HT-29 (cell line): ENCODE data around the gene RRP15. TPM values are rescaled to one million over a fixed set of nuclear protein-coding genes. Genes with fewer than 3 reads are reported as not detected.
A peak's percentile ranks its signal among the peaks of the same experiment; 100 is the strongest.

Experiments used
- DNase-seq: peaks from one replicate; pipeline ENCODE4 v3.0.0-alpha.2; 2015; ENCODE audit warnings: low spot score
- total RNA-seq: library from RNA; depleted of rRNA; stranded (reverse); fragments of >200 nt; shearing (Covaris generic); gene quantifications from 2 replicates; pipeline ENCODE4 v1.2.3, GENCODE V29; 2014

The RRP15 gene
- total RNA-seq, 1 experiment from 2014 or later = 3.3 TPM

GRCh38 chr1:218341325-218341724, 56.2 kb downstream of the RRP15 start:
- no peak for DNase-seq

DNA sequence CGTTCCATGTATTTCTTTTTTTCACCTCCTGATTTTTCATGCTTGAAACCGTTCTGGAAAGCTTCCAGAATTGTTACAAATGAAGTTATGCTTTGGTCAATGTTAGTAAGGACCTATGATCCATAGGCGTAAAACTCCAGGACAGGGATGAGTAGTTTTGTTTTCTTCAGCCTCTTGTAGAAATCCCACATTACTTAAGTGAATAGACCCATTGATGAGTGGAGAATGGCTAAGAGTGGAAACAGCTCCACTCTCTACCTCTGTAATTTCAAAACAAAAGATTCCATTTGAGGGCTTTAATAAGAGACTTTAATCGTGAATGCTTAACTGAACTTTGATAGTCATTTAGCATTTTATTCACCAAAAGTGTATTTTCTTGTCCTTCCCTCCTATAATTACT, 57.0 kb downstream of the RRP15 start:
- no peak for DNase-seq

- peak; percentile 83 for DNase-seq
Observed at GRCh38 chr1:218344814-218345672, 60.0 kb downstream of the RRP15 start, which contains the start of gene TGFB2. TGFB2 (plus strand) TSS chr1:218345336; CDS start chr1:218346702, 1,366 bp downstream.

DNA sequence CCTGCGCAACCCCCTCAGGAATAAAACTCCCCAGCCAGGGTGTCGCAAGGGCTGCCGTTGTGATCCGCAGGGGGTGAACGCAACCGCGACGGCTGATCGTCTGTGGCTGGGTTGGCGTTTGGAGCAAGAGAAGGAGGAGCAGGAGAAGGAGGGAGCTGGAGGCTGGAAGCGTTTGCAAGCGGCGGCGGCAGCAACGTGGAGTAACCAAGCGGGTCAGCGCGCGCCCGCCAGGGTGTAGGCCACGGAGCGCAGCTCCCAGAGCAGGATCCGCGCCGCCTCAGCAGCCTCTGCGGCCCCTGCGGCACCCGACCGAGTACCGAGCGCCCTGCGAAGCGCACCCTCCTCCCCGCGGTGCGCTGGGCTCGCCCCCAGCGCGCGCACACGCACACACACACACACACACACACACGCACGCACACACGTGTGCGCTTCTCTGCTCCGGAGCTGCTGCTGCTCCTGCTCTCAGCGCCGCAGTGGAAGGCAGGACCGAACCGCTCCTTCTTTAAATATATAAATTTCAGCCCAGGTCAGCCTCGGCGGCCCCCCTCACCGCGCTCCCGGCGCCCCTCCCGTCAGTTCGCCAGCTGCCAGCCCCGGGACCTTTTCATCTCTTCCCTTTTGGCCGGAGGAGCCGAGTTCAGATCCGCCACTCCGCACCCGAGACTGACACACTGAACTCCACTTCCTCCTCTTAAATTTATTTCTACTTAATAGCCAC, 60.7 kb downstream of the RRP15 start:
- peak; percentile 75 for DNase-seq

DNA sequence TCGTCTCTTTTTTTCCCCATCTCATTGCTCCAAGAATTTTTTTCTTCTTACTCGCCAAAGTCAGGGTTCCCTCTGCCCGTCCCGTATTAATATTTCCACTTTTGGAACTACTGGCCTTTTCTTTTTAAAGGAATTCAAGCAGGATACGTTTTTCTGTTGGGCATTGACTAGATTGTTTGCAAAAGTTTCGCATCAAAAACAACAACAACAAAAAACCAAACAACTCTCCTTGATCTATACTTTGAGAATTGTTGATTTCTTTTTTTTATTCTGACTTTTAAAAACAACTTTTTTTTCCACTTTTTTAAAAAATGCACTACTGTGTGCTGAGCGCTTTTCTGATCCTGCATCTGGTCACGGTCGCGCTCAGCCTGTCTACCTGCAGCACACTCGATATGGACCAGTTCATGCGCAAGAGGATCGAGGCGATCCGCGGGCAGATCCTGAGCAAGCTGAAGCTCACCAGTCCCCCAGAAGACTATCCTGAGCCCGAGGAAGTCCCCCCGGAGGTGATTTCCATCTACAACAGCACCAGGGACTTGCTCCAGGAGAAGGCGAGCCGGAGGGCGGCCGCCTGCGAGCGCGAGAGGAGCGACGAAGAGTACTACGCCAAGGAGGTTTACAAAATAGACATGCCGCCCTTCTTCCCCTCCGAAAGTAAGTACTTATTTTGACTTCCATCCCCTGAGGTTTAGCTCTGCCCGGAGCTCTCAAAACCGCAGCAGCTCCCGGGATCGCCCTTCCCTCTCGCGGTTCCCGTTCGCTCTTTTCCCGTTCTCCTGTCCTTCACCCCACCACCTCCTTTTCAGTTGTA, 61.5 kb downstream of the RRP15 start:
- DNase-seq = peak; percentile 35

DNA sequence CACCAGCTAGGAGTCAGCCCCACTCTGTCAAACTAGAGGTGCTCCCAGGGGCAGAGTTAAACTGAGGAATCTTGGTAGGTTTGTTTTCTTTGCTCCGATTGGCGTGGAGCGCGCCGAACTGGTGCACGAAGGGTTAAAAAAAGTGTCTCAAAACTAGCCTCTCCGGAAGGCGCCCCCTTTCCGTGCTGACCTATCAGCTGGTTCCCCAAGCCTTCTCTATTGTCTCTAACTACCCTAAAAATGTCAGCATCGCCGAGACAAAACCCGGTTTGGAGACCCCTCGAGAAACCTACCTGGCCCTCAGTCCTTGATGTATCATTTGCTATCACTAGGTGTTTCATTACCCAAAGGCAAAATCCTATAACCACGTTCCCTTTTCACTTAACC, 62.2 kb downstream of the RRP15 start:
- no peak for DNase-seq

DNA sequence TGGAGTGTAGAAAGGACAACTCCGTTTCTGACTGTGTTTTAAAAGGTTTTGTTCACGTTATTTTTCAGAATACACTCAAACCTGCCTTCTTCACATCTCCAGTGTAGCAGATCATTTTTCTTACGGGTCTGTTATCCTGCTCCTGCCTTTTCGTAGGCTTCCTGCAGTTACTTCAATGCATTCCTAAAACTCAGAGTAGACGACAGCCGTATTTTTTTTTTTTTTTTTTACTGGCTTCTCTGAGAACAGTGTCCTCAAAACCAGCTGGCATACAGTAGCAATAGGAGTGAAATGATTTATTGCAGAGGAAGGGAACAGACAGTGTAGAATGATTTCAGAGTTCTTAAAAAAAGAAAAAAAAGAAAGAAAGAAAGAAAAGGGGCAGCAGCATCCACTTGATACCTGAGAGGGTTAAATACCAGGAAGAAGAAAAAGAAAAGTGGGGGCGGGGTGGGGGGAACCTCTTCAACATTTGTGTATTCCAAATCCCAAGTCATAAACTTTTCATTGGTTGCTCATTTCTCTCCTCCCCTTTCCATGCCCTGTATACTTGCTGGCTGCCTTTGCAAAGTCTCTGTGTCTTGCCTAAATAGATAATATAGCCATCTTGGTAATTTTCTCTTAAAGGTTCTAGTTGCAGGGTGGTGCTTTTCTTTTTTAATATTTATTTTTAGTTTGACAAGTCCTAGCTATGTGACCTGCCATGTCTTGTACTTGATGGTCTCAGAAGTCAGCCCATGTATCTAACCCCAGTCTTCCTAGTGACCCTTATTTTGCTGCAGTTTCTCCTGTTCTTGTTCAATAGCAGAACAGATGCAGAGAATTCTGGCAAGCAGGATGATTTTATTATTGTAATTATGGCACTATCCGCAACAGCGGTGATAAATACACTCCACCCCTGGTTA, 62.9 kb downstream of the RRP15 start:
- DNase-seq = peak; percentile 53

GRCh38 chr1:218348628-218349071, 63.6 kb downstream of the RRP15 start:
- peak; percentile 32 for DNase-seq

- DNase-seq = no peak
Observed at GRCh38 chr1:218349348-218350034, 64.4 kb downstream of the RRP15 start.

- DNase-seq = no peak
Observed at GRCh38 chr1:218350035-218350525, 65.0 kb downstream of the RRP15 start.

- no peak for DNase-seq
Observed at GRCh38 chr1:218350801-218351266, 65.7 kb downstream of the RRP15 start.

DNA sequence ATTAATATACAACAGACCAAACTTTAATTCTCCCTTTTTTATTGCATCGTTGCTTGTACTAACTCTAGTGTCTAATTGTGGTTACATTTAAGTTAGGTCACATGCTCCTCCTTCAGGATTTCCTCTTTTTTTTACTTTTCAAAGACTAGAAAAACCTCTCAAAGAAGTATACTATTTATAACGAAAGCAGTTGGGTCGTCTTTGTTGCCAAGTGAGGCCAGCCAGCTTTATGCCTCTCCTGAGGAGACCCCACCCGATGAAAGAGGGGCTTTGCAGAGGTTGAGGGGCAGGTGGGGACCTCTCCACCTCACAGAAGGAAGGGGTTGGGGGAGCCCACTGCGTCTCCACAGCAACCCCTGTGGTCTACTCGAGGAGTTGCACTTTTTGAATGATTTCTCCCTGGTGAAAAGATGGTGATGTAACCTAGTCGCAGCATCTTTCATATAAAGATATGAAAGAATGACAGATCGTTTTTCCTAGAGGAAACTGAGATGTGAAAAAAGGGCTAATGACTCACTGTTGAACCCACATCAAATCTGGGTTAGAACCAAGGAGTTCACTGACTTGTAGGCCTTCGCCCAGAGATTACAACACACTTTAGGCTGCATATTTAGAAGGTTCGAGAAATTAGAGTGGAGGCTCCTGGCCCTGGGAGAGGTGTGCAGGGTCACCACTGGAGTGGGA, 66.4 kb downstream of the RRP15 start:
- DNase-seq = no peak

GRCh38 chr1:218352075-218352438, 67.0 kb downstream of the RRP15 start:
- no peak for DNase-seq

- no peak for DNase-seq
Observed at GRCh38 chr1:218353656-218354055, 68.6 kb downstream of the RRP15 start.

- DNase-seq = no peak
Observed at GRCh38 chr1:218355278-218355677, 70.2 kb downstream of the RRP15 start.

DNA sequence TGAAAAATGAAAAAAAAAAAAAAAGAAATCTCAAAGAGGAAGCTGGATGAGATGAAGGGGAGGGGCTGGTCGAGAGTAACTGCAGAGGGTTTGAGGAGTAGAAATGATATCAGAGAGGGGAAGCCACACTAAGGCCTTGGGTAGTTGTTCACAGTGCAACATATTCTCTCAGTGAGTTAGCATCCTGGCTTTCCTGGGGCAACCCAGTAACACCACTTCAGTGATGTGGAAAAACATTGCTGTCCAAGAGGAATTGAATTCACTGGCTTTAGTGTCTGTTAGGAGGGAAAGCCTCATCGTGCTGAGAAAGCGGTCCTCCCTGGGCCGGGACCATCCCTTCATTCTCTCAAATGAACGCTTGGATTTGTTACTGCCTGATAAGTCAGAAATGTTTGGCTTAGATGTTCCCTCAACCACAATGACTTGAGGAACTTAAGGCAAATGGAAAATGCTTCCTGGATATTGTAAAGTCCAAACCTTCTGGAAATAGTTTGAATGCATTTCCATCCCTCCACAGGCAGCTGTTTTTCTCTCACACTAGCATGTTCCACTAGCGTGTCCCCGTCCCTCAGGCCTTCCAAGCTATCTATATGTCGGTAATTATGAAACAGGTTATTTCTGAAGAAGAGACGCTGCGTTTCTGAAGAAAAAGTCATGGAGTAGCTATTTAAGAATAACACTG, 72.3 kb downstream of the RRP15 start:
- no peak for DNase-seq

DNA sequence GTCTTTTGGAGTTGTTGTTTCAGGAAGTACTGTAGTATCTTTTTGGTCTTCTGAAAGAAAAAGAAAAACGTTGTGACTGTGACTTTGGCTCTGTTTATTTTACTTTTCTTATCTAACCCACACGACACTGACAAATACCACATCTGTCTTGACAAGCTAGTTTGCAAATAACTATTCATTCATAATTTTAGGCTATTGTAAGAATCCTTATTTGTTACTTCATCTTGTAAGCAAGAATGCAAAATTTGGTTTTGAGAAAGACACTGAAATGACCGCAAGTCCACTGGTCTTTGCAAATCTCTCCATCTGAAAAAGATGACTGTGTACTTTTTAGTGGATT, 72.8 kb downstream of the RRP15 start:
- no peak for DNase-seq

DNA sequence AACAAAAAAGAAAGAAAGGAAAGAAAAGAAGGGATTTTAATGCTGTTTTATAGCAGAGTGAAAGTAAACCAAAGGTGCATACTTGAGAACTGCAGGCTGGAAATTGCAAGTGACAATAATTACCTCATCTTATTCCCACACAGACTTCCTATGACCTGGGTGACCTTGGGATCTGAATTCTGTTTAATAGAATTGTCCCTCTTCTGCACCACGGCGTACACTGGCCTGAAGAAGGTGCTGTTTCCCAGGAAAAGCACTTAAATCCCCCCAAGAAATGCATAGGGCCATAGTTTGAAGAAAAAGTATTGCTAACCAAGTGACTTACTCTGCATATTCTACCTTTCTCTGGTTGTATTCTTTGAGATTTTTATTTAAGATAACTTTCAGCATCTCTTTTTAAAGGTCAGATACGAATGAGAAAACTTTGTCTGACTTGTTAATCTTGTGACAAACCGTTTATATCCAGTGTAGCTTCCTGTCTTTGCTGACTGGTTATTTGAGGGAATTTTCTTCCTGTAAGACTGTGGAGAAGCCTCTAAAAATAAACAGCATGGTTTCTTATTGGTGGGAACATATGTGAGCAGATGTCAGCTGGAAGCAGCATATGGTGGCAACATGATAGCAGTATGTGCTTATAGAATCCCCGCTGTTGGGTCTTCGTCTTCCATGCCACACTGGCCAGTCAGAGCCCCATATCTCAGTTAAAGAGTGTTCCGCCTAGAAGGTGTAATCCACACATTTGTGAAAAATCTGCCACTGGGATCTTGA, 76.4 kb downstream of the RRP15 start:
- DNase-seq = peak; percentile 52
